GM19193 (cell line): Measurements from ENCODE around the gene RASSF3.

ENCODE experiments used
- POLR2A ChIP-seq: IDR thresholded peaks from 4 replicates; pipeline ENCODE4 v1.6.1; 2011; ENCODE audit not compliant: insufficient read depth, insufficient read length; ENCODE audit errors: extremely low read depth

The RASSF3 gene

DNA sequence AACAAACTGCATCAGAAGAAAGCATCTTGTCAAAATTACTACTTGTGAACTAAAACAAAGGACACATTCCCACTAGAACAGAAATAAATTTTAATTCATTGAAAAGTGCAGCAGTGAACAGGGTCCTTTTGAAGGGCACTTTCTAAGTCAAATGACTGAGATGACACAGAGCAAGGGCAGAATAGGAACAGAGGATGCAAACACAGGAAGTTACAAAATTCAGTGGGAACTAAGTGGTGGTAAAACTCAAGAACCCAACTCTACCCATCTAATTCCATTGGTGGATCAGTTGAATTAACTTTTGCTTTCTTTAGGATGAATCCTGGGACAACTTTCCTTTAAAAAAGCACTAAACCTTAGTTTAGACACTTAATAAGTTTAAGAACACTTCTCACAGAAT is 103.1 kb downstream of the RASSF3 start:
- no peak for TF ChIP-seq POLR2A

DNA sequence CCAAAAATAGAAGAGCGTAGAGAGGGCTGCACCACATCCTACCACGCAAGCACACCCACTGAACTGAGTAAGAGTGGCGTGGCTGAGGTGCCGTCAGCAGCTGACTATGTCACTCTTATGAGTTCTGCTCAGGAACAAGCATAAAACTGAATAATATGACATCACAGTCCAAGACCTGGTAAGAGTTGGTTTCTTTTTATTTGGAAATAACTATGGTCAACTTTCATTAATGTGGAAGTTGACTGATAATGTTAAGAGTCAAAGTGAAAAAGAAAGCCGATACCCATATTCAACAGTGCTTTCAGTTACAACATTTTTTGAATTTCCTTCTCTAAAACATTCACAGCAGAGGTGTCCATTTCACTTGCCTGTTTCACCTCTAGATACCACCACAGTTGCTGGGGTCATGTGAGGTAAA is 104.3 kb downstream of the RASSF3 start:
- TF ChIP-seq POLR2A, result no peak

DNA sequence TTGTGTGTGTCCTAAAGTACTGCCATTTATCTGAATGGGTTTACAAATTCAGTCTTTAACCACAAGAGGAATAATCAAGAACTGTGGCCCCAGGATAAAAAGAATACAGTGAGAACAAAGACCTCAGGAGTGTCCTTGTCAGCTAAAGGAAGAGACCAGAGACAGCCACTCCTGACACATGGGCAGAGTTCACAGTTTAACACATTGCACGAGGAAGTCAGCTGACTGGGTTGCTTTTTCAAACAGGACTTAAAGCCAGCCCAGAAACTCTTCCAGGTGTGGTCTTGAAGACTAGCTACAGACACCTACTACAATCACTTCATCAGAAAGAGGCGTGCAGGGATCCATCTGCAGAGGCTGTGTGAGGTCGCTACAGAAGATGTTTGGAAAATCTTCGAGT is 106.1 kb downstream of the RASSF3 start:
- no peak for TF ChIP-seq POLR2A

DNA sequence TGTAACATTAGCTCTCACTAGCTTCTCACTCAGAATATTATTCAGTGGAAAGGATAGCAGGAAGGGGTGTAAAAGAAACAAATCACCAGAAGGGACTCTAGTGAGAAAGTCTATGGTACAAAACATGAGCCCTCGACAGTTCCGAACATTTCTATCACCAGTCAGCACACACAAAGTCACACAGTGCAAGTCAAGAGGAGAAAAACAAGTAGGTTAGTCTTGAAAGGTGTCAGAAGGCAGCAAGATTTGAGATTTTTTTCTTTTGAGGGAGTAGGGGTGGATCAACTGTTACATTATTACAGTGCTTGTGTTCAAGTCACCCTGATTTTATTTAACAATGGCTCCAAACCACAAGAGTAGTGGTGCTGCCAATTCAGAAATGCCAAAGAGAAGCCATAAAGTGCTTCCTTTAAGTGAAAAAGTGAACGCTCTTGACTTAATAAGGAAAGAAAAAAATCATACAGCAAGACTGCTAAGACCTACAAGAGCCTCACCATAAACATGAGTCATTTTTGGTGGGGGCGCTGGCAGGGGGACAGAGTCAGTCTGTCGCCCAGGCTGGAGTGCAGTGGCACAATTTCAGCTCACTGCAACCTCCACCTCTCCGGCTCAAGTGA is 106.7 kb downstream of the RASSF3 start:
- no peak for TF ChIP-seq POLR2A

DNA sequence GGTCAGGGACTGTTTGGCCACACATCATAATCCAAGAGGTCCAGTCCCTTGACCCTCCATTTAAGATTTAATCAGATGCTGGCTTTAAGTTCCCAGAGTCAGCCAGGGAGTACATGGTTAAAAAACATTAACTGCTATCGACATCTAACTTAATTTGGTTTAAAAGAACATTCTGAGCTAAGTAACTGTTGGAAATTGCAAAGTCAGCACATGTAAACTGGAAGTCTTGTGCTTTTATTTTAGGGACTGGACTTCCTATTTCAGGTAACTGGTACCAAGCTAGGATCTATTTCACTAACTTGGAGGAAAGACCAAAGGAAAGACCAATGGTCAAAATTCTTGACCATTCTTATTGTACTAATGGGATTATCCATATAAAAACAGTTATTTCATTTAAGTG is 108.4 kb downstream of the RASSF3 start:
- no peak for TF ChIP-seq POLR2A

DNA sequence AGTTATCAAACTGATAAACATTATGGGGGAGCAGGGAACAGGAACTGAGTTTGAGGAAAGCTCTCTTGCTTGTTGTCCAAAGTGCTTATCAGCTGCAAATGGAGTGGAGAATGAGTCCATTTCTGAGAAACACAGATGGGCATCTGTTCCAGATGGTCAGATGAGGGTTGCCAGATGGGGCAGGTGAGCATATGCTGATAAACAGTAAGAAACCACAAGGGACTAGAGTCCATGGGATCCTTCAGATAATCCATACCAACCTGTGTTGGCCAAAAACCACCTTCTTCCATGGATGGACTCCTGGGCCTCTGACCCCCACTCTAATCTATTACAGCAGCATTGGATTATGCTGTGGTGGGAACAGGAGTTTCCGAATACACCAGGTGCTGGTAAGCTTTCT is 110.6 kb downstream of the RASSF3 start:
- TF ChIP-seq POLR2A, result no peak

DNA sequence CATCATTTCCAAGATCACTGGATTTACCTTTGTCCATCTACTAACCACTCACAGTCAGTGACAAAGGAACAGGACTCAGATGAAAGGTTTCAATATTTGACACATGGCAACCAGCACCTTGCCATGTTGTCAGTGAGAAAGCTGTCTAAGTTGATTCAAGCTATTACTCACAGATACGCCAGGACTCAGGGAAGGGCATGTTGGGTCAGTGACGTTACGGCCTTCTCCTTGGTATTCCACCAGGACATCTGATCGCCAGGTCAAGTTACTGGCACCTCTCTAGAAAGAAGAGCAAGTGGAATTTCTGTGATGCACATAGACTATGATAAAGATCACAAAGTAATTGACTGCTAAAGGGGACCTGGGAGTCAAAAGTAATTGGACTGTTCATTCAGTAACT is 112.5 kb downstream of the RASSF3 start:
- no peak for TF ChIP-seq POLR2A

DNA sequence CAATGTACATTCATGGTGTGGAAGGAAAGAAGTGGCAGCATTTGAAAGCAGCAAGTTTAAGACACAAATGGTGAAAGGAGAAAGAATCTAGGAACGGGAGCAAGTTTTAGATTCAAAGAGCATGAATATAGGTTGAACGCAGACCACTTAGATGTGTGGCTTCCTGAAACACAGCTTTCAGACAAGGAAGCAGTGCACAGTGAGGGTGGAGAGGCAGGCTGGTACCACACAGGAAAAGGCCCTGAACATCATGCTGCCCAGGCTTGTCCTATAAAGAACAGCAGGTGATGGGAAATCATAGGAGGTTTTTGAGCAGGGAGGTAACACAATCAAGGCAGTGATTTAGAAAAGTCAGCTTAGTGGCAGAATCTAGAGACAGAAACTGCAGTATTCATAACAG is 113.3 kb downstream of the RASSF3 start:
- no peak for TF ChIP-seq POLR2A

DNA sequence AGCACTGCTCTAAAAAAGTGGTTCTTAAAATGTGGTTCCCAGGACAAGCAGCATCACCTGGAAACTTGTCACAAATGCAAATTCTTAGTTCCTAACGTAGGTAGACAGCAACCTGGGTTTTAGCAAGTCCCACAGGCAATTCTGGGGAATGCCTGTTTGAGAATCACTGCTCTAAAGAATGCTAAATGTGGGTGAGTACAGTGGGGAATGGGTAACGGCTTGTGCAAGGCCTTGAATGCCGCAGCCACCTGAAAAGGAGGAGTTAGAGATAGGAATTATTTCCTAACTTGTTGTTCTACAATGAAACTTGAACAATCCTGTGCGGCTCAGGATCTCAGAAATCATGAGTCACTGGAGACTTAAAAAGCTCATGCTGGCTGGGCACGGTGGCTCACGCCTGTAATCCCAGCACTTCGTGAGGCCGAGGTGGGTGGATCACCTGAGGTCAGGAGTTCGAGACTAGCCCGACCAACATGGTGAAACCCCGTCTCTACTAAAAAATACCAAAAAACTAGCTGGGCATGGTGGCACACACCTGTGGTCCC is 114.0 kb downstream of the RASSF3 start:
- no peak for TF ChIP-seq POLR2A

DNA sequence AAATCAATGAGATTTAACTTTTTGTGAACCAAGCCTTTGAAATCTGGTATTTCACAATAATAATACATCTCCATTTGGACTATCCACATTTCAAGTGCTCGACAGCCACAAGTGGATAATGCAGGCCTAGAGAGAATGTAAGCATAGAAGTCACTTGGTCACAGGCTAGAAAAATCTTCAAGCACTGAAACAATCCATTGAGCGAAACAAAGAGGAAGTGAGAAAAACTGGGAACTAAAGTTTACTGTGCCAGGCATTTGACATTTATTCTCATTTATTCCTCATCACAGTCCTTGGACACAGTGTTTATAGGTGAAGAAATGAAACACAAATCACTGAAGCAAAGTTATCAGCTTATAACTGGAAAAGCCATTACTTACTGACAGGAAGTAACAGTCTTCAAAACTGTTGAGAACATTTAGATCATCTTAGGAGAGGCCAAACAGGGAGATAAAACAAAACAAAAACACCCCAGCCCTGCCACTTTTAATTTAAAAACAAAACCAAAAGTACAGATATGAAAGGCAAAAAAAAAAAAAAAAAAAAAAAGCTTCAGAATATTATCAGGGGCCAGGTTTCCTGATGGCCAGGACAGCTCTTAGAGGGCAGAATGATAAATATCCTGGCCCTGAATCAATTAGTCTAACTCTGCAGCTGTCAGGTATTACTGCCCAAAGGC is 119.8 kb downstream of the RASSF3 start:
- no peak for TF ChIP-seq POLR2A

DNA sequence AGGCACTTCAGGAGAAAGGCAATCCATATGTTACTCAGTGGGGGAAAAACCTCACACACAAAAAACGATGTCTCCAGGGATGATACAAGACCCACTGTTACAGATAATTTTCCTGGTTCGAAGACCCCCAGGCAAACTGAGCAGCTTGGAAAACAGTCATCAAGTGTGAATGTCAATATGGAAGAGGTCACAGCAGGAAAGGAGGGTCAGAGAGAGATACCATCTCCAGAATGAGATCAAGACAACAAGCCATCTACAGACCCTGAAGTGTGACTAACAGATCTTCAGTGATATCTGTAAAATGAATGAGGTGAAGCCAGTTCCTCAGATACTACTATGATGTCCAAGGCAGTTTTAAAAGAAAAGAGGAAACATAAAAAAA is 120.3 kb downstream of the RASSF3 start:
- no peak for TF ChIP-seq POLR2A

DNA sequence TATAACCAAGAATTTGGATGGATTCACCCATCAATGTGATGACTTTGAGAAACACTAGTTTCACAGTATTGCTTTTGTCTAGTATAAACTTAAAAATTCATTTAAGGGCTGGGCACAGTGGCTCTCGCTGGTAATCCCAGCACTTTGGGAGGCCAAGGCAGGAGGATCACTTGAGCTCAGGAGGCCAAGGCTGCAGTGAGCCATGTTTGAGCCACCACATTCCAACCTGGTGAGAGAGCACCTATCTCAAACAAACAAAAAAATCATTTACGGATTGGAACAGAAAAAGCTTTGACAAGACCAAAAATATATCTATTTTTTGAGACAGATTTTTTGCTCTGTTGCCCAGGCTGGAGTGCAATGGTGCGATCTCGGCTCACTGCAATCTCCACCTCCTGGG is 121.4 kb downstream of the RASSF3 start:
- TF ChIP-seq POLR2A, result no peak

DNA sequence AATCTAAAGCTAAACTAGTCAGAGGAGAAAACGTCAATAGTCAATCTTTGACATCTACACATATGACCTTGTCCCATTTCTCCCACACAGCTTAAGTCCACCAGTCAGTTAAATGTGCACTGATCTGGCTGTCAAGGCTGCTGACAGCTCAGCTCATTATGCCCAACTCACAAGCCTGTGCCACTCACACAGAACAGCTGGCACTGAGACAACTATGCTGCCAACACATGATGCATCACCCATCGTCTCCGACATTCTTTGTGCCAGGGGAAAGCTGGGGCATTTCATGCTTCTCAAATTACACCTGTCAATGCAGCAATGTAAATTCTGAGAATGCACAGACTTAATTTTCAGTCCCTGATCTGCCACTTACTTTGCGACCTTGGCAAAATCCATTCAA is 123.6 kb downstream of the RASSF3 start:
- no peak for TF ChIP-seq POLR2A

DNA sequence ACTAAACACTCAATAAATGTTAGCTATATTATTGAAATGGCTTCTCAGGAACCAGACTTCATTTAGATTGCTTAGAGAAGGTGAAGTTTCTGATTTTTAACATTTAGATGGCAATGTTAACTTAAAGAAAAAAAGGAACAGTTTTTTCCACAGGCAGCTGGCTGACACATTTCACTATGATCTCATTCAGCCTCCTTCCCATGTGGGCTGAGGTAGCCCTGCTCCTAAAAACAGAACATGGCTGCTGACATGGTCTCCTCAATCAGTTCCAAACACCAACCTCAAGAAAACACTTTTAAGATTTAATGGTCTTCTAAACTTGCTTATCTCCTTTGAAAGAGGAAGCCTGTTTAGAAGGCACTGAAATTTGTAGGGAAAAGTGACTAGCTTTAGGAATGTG is 125.1 kb downstream of the RASSF3 start:
- no peak for TF ChIP-seq POLR2A

DNA sequence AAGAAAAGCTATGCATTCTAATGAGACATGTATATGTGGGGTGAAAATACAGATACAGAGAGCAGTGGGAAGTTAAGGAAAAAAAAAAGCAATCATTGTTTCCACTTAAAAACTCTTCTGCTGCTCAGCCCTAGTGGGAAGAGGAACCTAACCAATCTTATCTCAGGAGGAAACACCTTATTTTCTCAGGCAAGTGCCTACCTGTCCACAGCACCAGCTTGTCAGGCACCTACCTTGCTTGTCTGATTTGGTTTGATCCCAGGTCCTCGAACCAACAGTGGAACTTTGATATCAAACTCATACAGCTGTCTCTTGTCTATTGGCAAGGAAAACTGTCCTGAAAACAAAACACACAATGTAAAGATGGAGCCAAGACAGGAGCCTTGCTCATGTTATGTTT is 126.5 kb downstream of the RASSF3 start:
- TF ChIP-seq POLR2A, result no peak

DNA sequence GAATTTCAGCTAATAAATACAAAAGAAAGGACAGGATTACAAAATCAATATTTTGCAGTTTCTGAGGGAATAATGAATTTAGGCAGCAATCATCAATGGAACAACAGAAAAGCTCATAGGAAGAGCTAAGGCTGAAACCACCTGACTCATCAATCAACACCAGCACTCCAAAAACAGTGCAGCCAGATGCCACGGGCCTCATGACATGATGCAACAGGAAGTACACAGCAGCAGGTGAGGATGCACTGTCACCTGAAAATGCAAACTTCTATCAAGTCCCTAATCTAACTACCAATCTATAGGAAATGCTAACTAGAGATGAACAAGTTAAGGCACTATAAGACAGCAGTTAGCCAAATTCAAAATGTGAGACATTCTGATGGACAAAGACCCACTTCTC is 127.2 kb downstream of the RASSF3 start:
- no peak for TF ChIP-seq POLR2A
